HCT116 (cell line): ENCODE data around the gene TMEM235. TPM values are rescaled to one million over a fixed set of nuclear protein-coding genes. Genes with fewer than 3 reads are reported as not detected.

Source experiments
- ATAC-seq: fragments of 200-7000 bp; cut with Tn5 transposase; 2 replicates; pipeline ENCODE4 v1.9.1; 2020; ENCODE audit warnings: mild to moderate bottlenecking, moderate library complexity
- BruUV-seq: library from RNA; stranded (reverse); fragments of 400-500 nt; replicated peaks from 2 replicates; lab custom pipeline; 2021; lab: Mats Ljungman, UMichigan
- CTCF ChIA-PET: fragments of 300-600 bp; sonication (Branson Sonifier 250); formaldehyde crosslinking; loops from one replicate; lab custom pipeline; 2021; ENCODE audit warnings: antibody characterized with exemption; lab: Charles Lee
- POLR2A ChIA-PET: fragments of 300-600, 350-600 bp; sonication (Branson Sonifier 250); formaldehyde crosslinking; loops from one replicate; lab custom pipeline; 2021; ENCODE audit warnings: antibody characterized with exemption; lab: Charles Lee
- RAD21 ChIA-PET, 2 experiments: fragments of 300-600 bp; sonication (Branson Sonifier 250); formaldehyde crosslinking; loops; one replicate each; lab custom pipeline; 2023; ENCODE audit warnings: low total read pairs in 2 of 2; ENCODE audit not compliant: uncharacterized antibody in 2 of 2, unreplicated experiment in 2 of 2, low non-redundant PET in 1 of 2; lab: Charles Lee
- DNase-seq: peaks from one replicate; pipeline ENCODE4 v3.0.0-alpha.2; 2010; ENCODE audit warnings: low read depth, low spot score
- H2AFZ ChIP-seq: fragments of 200-600 bp; shearing (Covaris generic), sonication (generic); 2 replicates; pipeline ENCODE4 v1.6.1; 2017; ENCODE audit warnings: low read depth, mixed run types, mixed read lengths, antibody characterized with exemption, low read length; ENCODE audit not compliant: poor library complexity, severe bottlenecking
- H3K27ac ChIP-seq: 2 replicates; pipeline ENCODE4 v1.5.1; 2012; ENCODE audit warnings: low read depth, low read length
- H3K27me3 ChIP-seq: fragments of 200-600 bp; sonication (generic); 2 replicates; pipeline ENCODE4 v1.6.1; 2016; ENCODE audit warnings: mixed run types, low read length, mixed read lengths; ENCODE audit not compliant: insufficient read depth
- H3K36me3 ChIP-seq, 2 experiments: fragments of 200-500 bp in 1 of 2; fragments of 200-600 bp in 1 of 2; sonication (Bioruptor generic) in 1 of 2; sonication (generic) in 1 of 2; 2 replicates each; pipeline versions ENCODE4 v1.5.1 to v1.6.1; 2014 to 2016; ENCODE audit warnings: low read length in 2 of 2, inconsistent platforms in 1 of 2, mixed read lengths in 1 of 2, mixed run types in 1 of 2; ENCODE audit not compliant: insufficient read depth in 2 of 2, control insufficient read depth in 1 of 2
- H3K4me1 ChIP-seq, 2 experiments: fragments of 200-600 bp in 1 of 2; sonication (generic) in 1 of 2; 2 replicates each; pipeline versions ENCODE4 v1.5.1 to v1.6.1; 2012 to 2017; ENCODE audit warnings: low read length in 2 of 2, inconsistent platforms in 1 of 2, mild to moderate bottlenecking in 1 of 2, mixed read lengths in 1 of 2, mixed run types in 1 of 2, moderate library complexity in 1 of 2; ENCODE audit not compliant: insufficient read depth in 2 of 2, control insufficient read depth in 1 of 2
- H3K4me2 ChIP-seq: fragments of 200-600 bp; sonication (generic); 2 replicates; pipeline ENCODE4 v1.6.1; 2017; ENCODE audit warnings: mixed run types, low read length, mixed read lengths
- H3K4me3 ChIP-seq, 2 experiments: fragments of 200-600 bp in 1 of 2; sonication (generic) in 1 of 2; replicated peaks in 1 of 2; 2 replicates each; pipeline ENCODE4 v1.5.1; 2011 to 2016; ENCODE audit warnings: low read length in 2 of 2, control low read depth in 1 of 2, low read depth in 1 of 2, mild to moderate bottlenecking in 1 of 2, mixed read lengths in 1 of 2, mixed run types in 1 of 2
- H3K79me2 ChIP-seq: fragments of 200-600 bp; sonication (generic); 2 replicates; pipeline ENCODE4 v1.6.1; 2017; ENCODE audit warnings: mild to moderate bottlenecking, mixed run types, low read length, moderate library complexity, mixed read lengths; ENCODE audit not compliant: insufficient read depth
- H3K9ac ChIP-seq: fragments of 200-600 bp; sonication (generic); 2 replicates; pipeline ENCODE4 v1.6.1; 2016; ENCODE audit warnings: low read length, mixed read lengths
- H3K9me2 ChIP-seq: fragments of 200-600 bp; sonication (generic), shearing (Covaris generic); 2 replicates; pipeline ENCODE4 v1.6.1; 2017; ENCODE audit warnings: mixed run types, mild to moderate bottlenecking, moderate library complexity; ENCODE audit not compliant: insufficient read depth
- H3K9me3 ChIP-seq, 2 experiments: fragments of 200-500 bp in 1 of 2; fragments of 200-600 bp in 1 of 2; sonication (Bioruptor generic) in 1 of 2; sonication (generic) in 1 of 2; 2 replicates each; pipeline ENCODE4 v1.6.1; 2014 to 2017; ENCODE audit warnings: low read length in 2 of 2, mixed read lengths in 2 of 2, inconsistent platforms in 1 of 2, low read depth in 1 of 2, mild to moderate bottlenecking in 1 of 2, mixed run types in 1 of 2, moderate library complexity in 1 of 2; ENCODE audit not compliant: control insufficient read depth in 1 of 2, insufficient read depth in 1 of 2
- H4K20me1 ChIP-seq: fragments of 200-600 bp; sonication (generic), shearing (Covaris generic); 2 replicates; pipeline ENCODE4 v1.6.1; 2017; ENCODE audit warnings: mixed run types, mild to moderate bottlenecking, moderate library complexity; ENCODE audit not compliant: insufficient read depth
- CBX3 ChIP-seq: IDR thresholded peaks from 2 replicates; pipeline ENCODE4 v1.6.1; 2012; ENCODE audit warnings: low read depth
- ELF1 ChIP-seq: IDR thresholded peaks from 2 replicates; pipeline ENCODE4 v1.6.1; 2012; ENCODE audit warnings: low read depth, borderline replicate concordance
- JUND ChIP-seq: IDR thresholded peaks from 2 replicates; pipeline ENCODE4 v1.6.1; 2012
- MAX ChIP-seq: IDR thresholded peaks from 2 replicates; pipeline ENCODE4 v1.6.1; 2012
- POLR2A ChIP-seq: IDR thresholded peaks from 2 replicates; pipeline ENCODE4 v1.7.0; 2011; ENCODE audit warnings: borderline replicate concordance; ENCODE audit not compliant: insufficient read depth, insufficient read length; ENCODE audit errors: extremely low read depth
- POLR2AphosphoS5 ChIP-seq: IDR thresholded peaks from 2 replicates; pipeline ENCODE4 v1.6.1; 2011; ENCODE audit warnings: mild to moderate bottlenecking, low read depth, low read length, moderate library complexity
- RAD21 ChIP-seq: IDR thresholded peaks from 2 replicates; pipeline ENCODE4 v1.6.1; 2012; ENCODE audit warnings: low read depth, mild to moderate bottlenecking
- SRF ChIP-seq: IDR thresholded peaks from 2 replicates; pipeline ENCODE4 v1.6.1; 2012; ENCODE audit warnings: low read depth
- ZBTB33 ChIP-seq: IDR thresholded peaks from 2 replicates; pipeline ENCODE4 v1.6.1; 2011; ENCODE audit warnings: mild to moderate bottlenecking, low read length, moderate library complexity; ENCODE audit not compliant: insufficient replicate concordance; ENCODE audit errors: extremely low read depth
- ZNF274 ChIP-seq: fragments of 200-500 bp; sonication (Bioruptor generic); IDR thresholded peaks from 2 replicates; pipeline ENCODE4 v1.6.1; 2014; ENCODE audit warnings: mild to moderate bottlenecking, low read depth, low read length, inconsistent platforms
- intact Hi-C: fragments of 100-400 bp; cut with micrococcal nuclease; formaldehyde crosslinking; loops from 2 replicates; pipeline ENCODE4 v1.10.0; 2022
- total RNA-seq: library from RNA; stranded (reverse); gene quantifications from one replicate; pipeline ENCODE4 v1.2.1, GENCODE V29; 2021; ENCODE audit not compliant: unreplicated experiment
- TF ChIP-seq, protein P1 (sequence below): IDR thresholded peaks from 2 replicates; pipeline ENCODE4 v1.6.1; 2012

The TMEM235 gene
- total RNA-seq, 1 experiment from 2014 or later = not detected

DNA sequence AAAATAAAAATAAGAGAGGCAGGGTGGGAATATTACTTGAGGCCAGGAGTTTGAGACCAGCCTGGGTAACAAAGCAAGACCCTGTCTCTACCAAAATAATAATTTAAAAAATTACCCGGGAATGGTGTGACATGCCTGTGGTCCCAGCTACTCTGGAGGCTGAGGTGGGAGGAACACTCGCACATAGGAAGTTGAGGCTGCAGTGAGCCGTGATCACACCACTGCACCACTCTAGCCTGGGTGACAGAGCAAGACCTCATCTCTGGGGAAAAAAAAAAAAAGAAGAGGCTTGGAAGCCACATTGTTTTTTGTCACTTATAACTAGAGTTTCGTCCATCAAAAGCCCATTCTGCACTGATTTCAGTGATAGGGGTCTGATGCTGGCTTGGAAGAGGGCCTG is 3.3 kb upstream of the TMEM235 start:
- Histone ChIP-seq H2AFZ (no peak overlapping the region), H3K9me2 (no peaks in the 10 kb centered on the region), H4K20me1 (no peaks in the 10 kb centered on the region), H3K27ac (no peak overlapping the region), H3K9ac (no peak overlapping the region), H3K36me3 (peaks cover 17 to 18% of the 10 kb centered on the region in 2 experiments), H3K79me2 (no peaks in the 10 kb centered on the region), H3K4me2 (no peak overlapping the region), H3K9me3 (no peaks in the 10 kb centered on the region), H3K4me1 (no peaks in the 10 kb centered on the region), H3K27me3 (no peaks in the 10 kb centered on the region), H3K4me3 (no peak overlapping the region)
- ChIA-PET POLR2A (no interaction called here), RAD21 (no interaction called here), CTCF (no interaction called here)
- ATAC-seq = no peak
- no TSS peak for BruUV-seq
- intact Hi-C loops = no loop called here
- no peak for TF ChIP-seq ZNF274
- TF ChIP-seq, protein P1, sequence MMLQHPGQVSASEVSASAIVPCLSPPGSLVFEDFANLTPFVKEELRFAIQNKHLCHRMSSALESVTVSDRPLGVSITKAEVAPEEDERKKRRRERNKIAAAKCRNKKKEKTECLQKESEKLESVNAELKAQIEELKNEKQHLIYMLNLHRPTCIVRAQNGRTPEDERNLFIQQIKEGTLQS = no peak
- TF ChIP-seq POLR2A = no peak
- TF ChIP-seq MAX = no peak
- no peak for TF ChIP-seq JUND
- no peak for TF ChIP-seq POLR2AphosphoS5
- no peak for TF ChIP-seq CBX3
- TF ChIP-seq ZBTB33 = no peak
- TF ChIP-seq SRF = no peak
- TF ChIP-seq ELF1 = no peak
- TF ChIP-seq RAD21 = no peak
- no peak for DNase-seq
